ENCODE data around the gene SURF4. TPM values are rescaled to one million over a fixed set of nuclear protein-coding genes. Genes with fewer than 3 reads are reported as not detected.
"Not testable (repeated sequence)": the region's sequence is repeated elsewhere in the genome, so short reads cannot be mapped to it uniquely, and the experiment has no call there.

SURF4 gene
- total RNA-seq, 1 experiment from 2014 or later: 232 TPM

GRCh38 chr9:133345596-133345995 lies 30.3 kb downstream of the SURF4 start:
- peaks cover 20% of the 10 kb centered on the region for H3K4me1 ChIP-seq
- H3K36me3 ChIP-seq: peaks cover 63% of the 10 kb centered on the region

GRCh38 chr9:133344979-133345378 lies 30.9 kb downstream of the SURF4 start:
- H3K27me3 ChIP-seq: no peaks in the 10 kb centered on the region
- peaks cover 61% of the 10 kb centered on the region for H3K36me3 ChIP-seq
- no peak overlapping the region for H3K4me3 ChIP-seq
- DNase-seq: no peak
- no peaks in the 10 kb centered on the region for H3K9me3 ChIP-seq (replicated peaks)
- no peak overlapping the region for H3K27ac ChIP-seq
- peaks cover 20% of the 10 kb centered on the region for H3K4me1 ChIP-seq

More at GRCh38 chr9:133345596-133345995, 30.3 kb downstream of the SURF4 start:
- Histone ChIP-seq H3K27ac (no peak overlapping the region), H3K27me3 (no peaks in the 10 kb centered on the region), H3K9me3 (replicated peaks) (no peaks in the 10 kb centered on the region), H3K4me3 (no peak overlapping the region)
- DNase-seq: no peak

GRCh38 chr9:133344071-133344470 lies 31.8 kb downstream of the SURF4 start:
- H3K9me3 ChIP-seq (replicated peaks): no peaks in the 10 kb centered on the region
- H3K27ac ChIP-seq: no peak overlapping the region
- H3K36me3 ChIP-seq: peaks cover 57% of the 10 kb centered on the region
- peaks cover 14% of the 10 kb centered on the region for H3K4me1 ChIP-seq
- H3K4me3 ChIP-seq: no peak overlapping the region
- no peak for DNase-seq
- H3K27me3 ChIP-seq: no peaks in the 10 kb centered on the region

- Histone ChIP-seq H3K4me3 (no peak overlapping the region), H3K4me1 (peaks cover 14% of the 10 kb centered on the region), H3K27ac (peak overlapping the region; percentile 21; the same call in 1 of the 2 replicates), H3K27me3 (no peaks in the 10 kb centered on the region), H3K36me3 (peaks cover 48% of the 10 kb centered on the region), H3K9me3 (replicated peaks) (no peaks in the 10 kb centered on the region)
- peak; percentile 58 to 66 for DNase-seq
These were observed 33.3 kb downstream of the SURF4 start for GRCh38 chr9:133342570-133342969.

- Histone ChIP-seq H3K36me3 (peaks cover 48% of the 10 kb centered on the region), H3K27me3 (no peaks in the 10 kb centered on the region), H3K9me3 (replicated peaks) (no peaks in the 10 kb centered on the region), H3K4me1 (peaks cover 14% of the 10 kb centered on the region), H3K4me3 (no peak overlapping the region), H3K27ac (no peak overlapping the region)
- DNase-seq: no peak
These were observed 33.8 kb downstream of the SURF4 start for GRCh38 chr9:133342069-133342406.

GRCh38 chr9:133341369-133342068 lies 34.3 kb downstream of the SURF4 start:
- H3K27ac ChIP-seq: no peak overlapping the region
- peaks cover 48% of the 10 kb centered on the region for H3K36me3 ChIP-seq
- no peaks in the 10 kb centered on the region for H3K9me3 ChIP-seq (replicated peaks)
- H3K4me3 ChIP-seq: no peak overlapping the region
- peaks cover 13% of the 10 kb centered on the region for H3K4me1 ChIP-seq
- DNase-seq: peak; percentile 45 to 46
- H3K27me3 ChIP-seq: no peaks in the 10 kb centered on the region

GRCh38 chr9:133340916-133341315 lies 34.9 kb downstream of the SURF4 start:
- Histone ChIP-seq H3K27me3 (no peaks in the 10 kb centered on the region), H3K4me1 (peaks cover 11% of the 10 kb centered on the region), H3K36me3 (peaks cover 47% of the 10 kb centered on the region), H3K9me3 (replicated peaks) (no peaks in the 10 kb centered on the region), H3K4me3 (no peak overlapping the region), H3K27ac (no peak overlapping the region)
- no peak for DNase-seq

GRCh38 chr9:133340256-133340655 lies 35.6 kb downstream of the SURF4 start:
- no peak for DNase-seq
- peaks cover 40% of the 10 kb centered on the region for H3K36me3 ChIP-seq
- H3K4me3 ChIP-seq: no peak overlapping the region
- no peaks in the 10 kb centered on the region for H3K9me3 ChIP-seq (replicated peaks)
- no peaks in the 10 kb centered on the region for H3K27me3 ChIP-seq
- peaks cover 11% of the 10 kb centered on the region for H3K4me1 ChIP-seq
- H3K27ac ChIP-seq: no peak overlapping the region

- H3K4me1 ChIP-seq: peaks cover 11% of the 10 kb centered on the region
- no peaks in the 10 kb centered on the region for H3K9me3 ChIP-seq (replicated peaks)
- no peak overlapping the region for H3K4me3 ChIP-seq
- H3K27ac ChIP-seq: no peak overlapping the region
- peaks cover 37% of the 10 kb centered on the region for H3K36me3 ChIP-seq
- no peaks in the 10 kb centered on the region for H3K27me3 ChIP-seq
- DNase-seq: no peak
These were observed 36.2 kb downstream of the SURF4 start for GRCh38 chr9:133339641-133340040.

GRCh38 chr9:133335924-133336811 lies 39.7 kb downstream of the SURF4 start, which contains the start of gene SURF6:
Gene SURF6, minus strand, starts transcription at chr9:133336188. Its CDS starts 56 bp downstream, at chr9:133336132.
- Histone ChIP-seq H3K36me3 (peaks cover 43% of the 10 kb centered on the region), H3K9me3 (replicated peaks) (no peaks in the 10 kb centered on the region), H3K4me3 (peak within 1 kb of the TSS; percentile 83), H3K4me1 (no peaks in the 10 kb centered on the region), H3K27me3 (no peaks in the 10 kb centered on the region), H3K27ac (peak within 1 kb of the TSS; percentile 37; the same call in 1 of the 2 replicates)
- peak; percentile 93 to 94 for DNase-seq

GRCh38 chr9:133334888-133335287 lies 41.0 kb downstream of the SURF4 start:
- not testable (repeated sequence) for H3K9me3 ChIP-seq (replicated peaks); DNase-seq; H3K27ac ChIP-seq; H3K4me1 ChIP-seq; H3K27me3 ChIP-seq
- Histone ChIP-seq H3K36me3 (peaks cover 46% of the 10 kb centered on the region), H3K4me3 (peak overlapping the region; percentile 83)

GRCh38 chr9:133334161-133334560 lies 41.7 kb downstream of the SURF4 start:
- H3K4me3 ChIP-seq: no peak overlapping the region

GRCh38 chr9:133333566-133333965 lies 42.3 kb downstream of the SURF4 start:
- Histone ChIP-seq H3K9me3 (replicated peaks) (no peaks in the 10 kb centered on the region), H3K4me3 (no peak overlapping the region), H3K27ac (no peak overlapping the region), H3K36me3 (peaks cover 44% of the 10 kb centered on the region), H3K27me3 (no peaks in the 10 kb centered on the region), H3K4me1 (no peaks in the 10 kb centered on the region)
- no peak for DNase-seq

More at GRCh38 chr9:133334161-133334560, 41.7 kb downstream of the SURF4 start:
- no peak for DNase-seq
- no peaks in the 10 kb centered on the region for H3K27me3 ChIP-seq
- no peaks in the 10 kb centered on the region for H3K9me3 ChIP-seq (replicated peaks)
- no peak overlapping the region for H3K27ac ChIP-seq
- no peaks in the 10 kb centered on the region for H3K4me1 ChIP-seq
- H3K36me3 ChIP-seq: peaks cover 44% of the 10 kb centered on the region

GRCh38 chr9:133333011-133333410 lies 42.8 kb downstream of the SURF4 start:
- no peak overlapping the region for H3K27ac ChIP-seq
- H3K36me3 ChIP-seq: peaks cover 44% of the 10 kb centered on the region
- no peaks in the 10 kb centered on the region for H3K27me3 ChIP-seq
- no peaks in the 10 kb centered on the region for H3K4me1 ChIP-seq
- no peak for DNase-seq
- no peaks in the 10 kb centered on the region for H3K9me3 ChIP-seq (replicated peaks)
- no peak overlapping the region for H3K4me3 ChIP-seq

GRCh38 chr9:133332381-133332730 lies 43.5 kb downstream of the SURF4 start:
- Histone ChIP-seq H3K9me3 (replicated peaks) (no peaks in the 10 kb centered on the region), H3K4me3 (no peak overlapping the region), H3K4me1 (no peaks in the 10 kb centered on the region), H3K36me3 (peaks cover 44% of the 10 kb centered on the region), H3K27me3 (no peaks in the 10 kb centered on the region), H3K27ac (no peak overlapping the region)
- DNase-seq: no peak
